OCI-LY3 (cell line): ENCODE data around the gene NOS2.
"Not testable (repeated sequence)": the region's sequence is repeated elsewhere in the genome, so short reads cannot be mapped to it uniquely, and the experiment has no call there.

Experiments used
- H2AFZ ChIP-seq: fragments of 200-600, 300-600 bp; shearing (Covaris generic); 2 replicates; pipeline ENCODE4 v1.6.0; 2014; ENCODE audit warnings: antibody characterized with exemption, low read depth, low read length
- H3K27ac ChIP-seq: fragments of 200-600, 300-600 bp; sonication (generic); 2 replicates; pipeline ENCODE4 v1.5.1; 2014; ENCODE audit warnings: mild to moderate bottlenecking, low read length, moderate library complexity, mixed read lengths
- H3K27me3 ChIP-seq: fragments of 200-600, 300-600 bp; sonication (generic); 2 replicates; pipeline ENCODE4 v1.6.1; 2014; ENCODE audit warnings: low read depth, low read length, mixed read lengths
- H3K36me3 ChIP-seq: fragments of 200-600, 300-600 bp; sonication (generic); replicated peaks from 2 replicates; pipeline ENCODE3; 2014; ENCODE audit warnings: low read depth, low read length, mixed read lengths
- H3K4me1 ChIP-seq: fragments of 300-600, 200-600 bp; sonication (generic); 2 replicates; pipeline ENCODE4 v1.6.1; 2014; ENCODE audit warnings: low read length, mixed read lengths
- H3K4me2 ChIP-seq: fragments of 200-600, 300-600 bp; sonication (generic); 2 replicates; pipeline ENCODE4 v1.6.1; 2014; ENCODE audit warnings: low read length, mixed read lengths
- H3K4me3 ChIP-seq: fragments of 300-600, 200-600 bp; sonication (generic); 2 replicates; pipeline ENCODE4 v1.5.1; 2014; ENCODE audit warnings: antibody characterized with exemption, mild to moderate bottlenecking, low read length, moderate library complexity
- H3K79me2 ChIP-seq: fragments of 300-600, 200-600 bp; shearing (Covaris generic); 2 replicates; pipeline ENCODE4 v1.6.1; 2014; ENCODE audit warnings: mild to moderate bottlenecking, low read length, mixed read lengths
- H3K9ac ChIP-seq: fragments of 300-600, 200-600 bp; shearing (Covaris generic); 2 replicates; pipeline ENCODE4 v1.6.0; 2014; ENCODE audit warnings: mild to moderate bottlenecking, low read length, moderate library complexity
- H3K9me3 ChIP-seq: fragments of 200-600, 300-600 bp; shearing (Covaris generic); 2 replicates; pipeline ENCODE4 v1.6.1; 2014; ENCODE audit warnings: low read length, mixed read lengths; ENCODE audit not compliant: insufficient read depth
- H4K20me1 ChIP-seq: fragments of 200-600, 300-600 bp; sonication (generic); 2 replicates; pipeline ENCODE4 v1.6.1; 2016; ENCODE audit warnings: low read length, mixed read lengths; ENCODE audit not compliant: insufficient read depth
- CTCF ChIP-seq: fragments of 200-600, 300-600 bp; sonication (generic); IDR thresholded peaks from 2 replicates; pipeline ENCODE4 v1.5.1; 2014; ENCODE audit warnings: antibody characterized with exemption, low read length, low read depth
- EZH2phosphoT487 ChIP-seq: fragments of 200-600 bp; shearing (Covaris generic); IDR thresholded peaks from 2 replicates; pipeline ENCODE4 v1.6.1; 2018; ENCODE audit warnings: antibody characterized with exemption, mixed run types, low read depth

The NOS2 gene

GRCh38 chr17:27836651-27837050, 36.3 kb upstream of the NOS2 start:
- Histone ChIP-seq H3K27ac (no peak overlapping the region), H3K36me3 (no peaks in the 10 kb centered on the region), H3K79me2 (no peaks in the 10 kb centered on the region), H2AFZ (no peak overlapping the region), H4K20me1 (no peaks in the 10 kb centered on the region), H3K9ac (no peak overlapping the region), H3K27me3 (no peaks in the 10 kb centered on the region), H3K4me1 (peaks cover 11% of the 10 kb centered on the region), H3K4me2 (no peak overlapping the region), H3K9me3 (no peaks in the 10 kb centered on the region), H3K4me3 (no peak overlapping the region)
- no peak for TF ChIP-seq CTCF
- no peak for TF ChIP-seq EZH2phosphoT487

GRCh38 chr17:27834571-27834970, 34.2 kb upstream of the NOS2 start:
- Histone ChIP-seq H3K4me2 (no peak overlapping the region), H3K36me3 (no peaks in the 10 kb centered on the region), H2AFZ (no peak overlapping the region), H4K20me1 (no peaks in the 10 kb centered on the region), H3K79me2 (no peaks in the 10 kb centered on the region), H3K27ac (no peak overlapping the region), H3K4me1 (peaks cover 11% of the 10 kb centered on the region), H3K9me3 (no peaks in the 10 kb centered on the region), H3K27me3 (no peaks in the 10 kb centered on the region), H3K4me3 (no peak overlapping the region), H3K9ac (no peak overlapping the region)
- TF ChIP-seq CTCF (no peak), EZH2phosphoT487 (no peak)

GRCh38 chr17:27832831-27833230, 32.5 kb upstream of the NOS2 start:
- no peak for TF ChIP-seq CTCF
- no peak for TF ChIP-seq EZH2phosphoT487
- no peaks in the 10 kb centered on the region for H3K36me3 ChIP-seq
- no peaks in the 10 kb centered on the region for H3K9me3 ChIP-seq
- no peaks in the 10 kb centered on the region for H3K79me2 ChIP-seq
- H3K9ac ChIP-seq = no peak overlapping the region
- peaks cover 11% of the 10 kb centered on the region for H3K4me1 ChIP-seq
- no peaks in the 10 kb centered on the region for H3K27me3 ChIP-seq
- no peak overlapping the region for H3K27ac ChIP-seq
- H4K20me1 ChIP-seq = no peaks in the 10 kb centered on the region
- H3K4me3 ChIP-seq = no peak overlapping the region
- H2AFZ ChIP-seq = no peak overlapping the region
- no peak overlapping the region for H3K4me2 ChIP-seq

- H3K79me2 ChIP-seq, H3K4me1 ChIP-seq, H4K20me1 ChIP-seq, H3K4me3 ChIP-seq, H3K27ac ChIP-seq, H3K27me3 ChIP-seq, H3K4me2 ChIP-seq, H3K9me3 ChIP-seq, H2AFZ ChIP-seq, H3K9ac ChIP-seq, H3K36me3 ChIP-seq: not testable (repeated sequence)
These were observed 29.6 kb upstream of the NOS2 start for GRCh38 chr17:27829888-27830287.

GRCh38 chr17:27829143-27829711, 28.9 kb upstream of the NOS2 start:
- H3K79me2 ChIP-seq, H4K20me1 ChIP-seq, H3K27me3 ChIP-seq, H3K4me2 ChIP-seq, H3K27ac ChIP-seq, H3K4me1 ChIP-seq, H3K4me3 ChIP-seq, H3K9me3 ChIP-seq, H2AFZ ChIP-seq, H3K9ac ChIP-seq, H3K36me3 ChIP-seq: not testable (repeated sequence)
